HG03457 (cell line): ENCODE results near the gene GALNTL6.
"Not testable (repeated sequence)": the region's sequence is repeated elsewhere in the genome, so short reads cannot be mapped to it uniquely, and the experiment has no call there.

Experiments
- ATAC-seq: cut with Tn5 transposase; IDR thresholded peaks from one replicate; pipeline ENCODE4 v1.9.1; 2021; ENCODE audit warnings: moderate number of reproducible peaks; ENCODE audit not compliant: unreplicated experiment

Gene GALNTL6

GRCh38 chr4:173039617-173040577, 1226.7 kb downstream of the GALNTL6 start:
- no peak for ATAC-seq

- ATAC-seq, result no peak
Observed at GRCh38 chr4:173041482-173041881, 1228.3 kb downstream of the GALNTL6 start.

GRCh38 chr4:173042139-173042538, 1228.9 kb downstream of the GALNTL6 start:
- not testable (repeated sequence) for ATAC-seq

GRCh38 chr4:173044340-173044739, 1231.1 kb downstream of the GALNTL6 start:
- no peak for ATAC-seq

GRCh38 chr4:173045571-173045970, 1232.4 kb downstream of the GALNTL6 start:
- ATAC-seq, result no peak

GRCh38 chr4:173046144-173046543, 1232.9 kb downstream of the GALNTL6 start:
- ATAC-seq, result no peak

GRCh38 chr4:173046818-173047217, 1233.6 kb downstream of the GALNTL6 start:
- no peak for ATAC-seq

- no peak for ATAC-seq
Observed at GRCh38 chr4:173051232-173051631, 1238.0 kb downstream of the GALNTL6 start.

GRCh38 chr4:173051716-173052115, 1238.5 kb downstream of the GALNTL6 start:
- no peak for ATAC-seq

- no peak for ATAC-seq
Observed at GRCh38 chr4:173052439-173052838, 1239.2 kb downstream of the GALNTL6 start.

GRCh38 chr4:173056271-173056670, 1243.1 kb downstream of the GALNTL6 start:
- ATAC-seq, result no peak

GRCh38 chr4:173056710-173057109, 1243.5 kb downstream of the GALNTL6 start:
- no peak for ATAC-seq

- no peak for ATAC-seq
Observed at GRCh38 chr4:173057442-173057841, 1244.2 kb downstream of the GALNTL6 start.

GRCh38 chr4:173057901-173058300, 1244.7 kb downstream of the GALNTL6 start:
- no peak for ATAC-seq

GRCh38 chr4:173061160-173061559, 1248.0 kb downstream of the GALNTL6 start:
- ATAC-seq, result no peak

GRCh38 chr4:173073939-173074500, 1260.8 kb downstream of the GALNTL6 start:
- no peak for ATAC-seq

GRCh38 chr4:173074501-173074946, 1261.3 kb downstream of the GALNTL6 start:
- ATAC-seq, result no peak

- no peak for ATAC-seq
Observed at GRCh38 chr4:173076903-173077634, 1263.9 kb downstream of the GALNTL6 start.

GRCh38 chr4:173088144-173088543, 1274.9 kb downstream of the GALNTL6 start:
- ATAC-seq, result no peak
